NCI-H2081 treated with DMSO at 0.1 percent for 48 hours (cell line): ENCODE results near the gene LCE6A.

Source experiments
- DNase-seq: peaks from one replicate; lab custom pipeline; 2025; lab: John Stamatoyannopoulos, UW

LCE6A gene

GRCh38 chr1:152842556-152842955 lies at the start of gene LCE6A:
LCE6A (plus strand) TSS chr1:152842856; CDS start chr1:152843521, 665 bp downstream.
- no peak for DNase-seq

- no peak for DNase-seq
Observed at GRCh38 chr1:152795686-152796085, 47.0 kb upstream of the LCE6A start.

GRCh38 chr1:152796421-152796820 lies 46.2 kb upstream of the LCE6A start, which contains the start of gene LCE1D:
LCE1D (plus strand) TSS chr1:152796721; CDS start chr1:152797795, 1,074 bp downstream.
- DNase-seq, result no peak

GRCh38 chr1:152801333-152801732 lies 41.3 kb upstream of the LCE6A start:
- no peak for DNase-seq

GRCh38 chr1:152806576-152806975 lies 36.1 kb upstream of the LCE6A start, which contains the start of gene LCE1C:
LCE1C (minus strand) TSS chr1:152806651; CDS start chr1:152805478, 1,173 bp downstream.
- no peak for DNase-seq

GRCh38 chr1:152811050-152811449 lies 31.6 kb upstream of the LCE6A start:
- no peak for DNase-seq

GRCh38 chr1:152811671-152812070 lies 31.0 kb upstream of the LCE6A start, which contains the start of gene LCE1B:
LCE1B (plus strand) TSS chr1:152811971; CDS start chr1:152812447, 476 bp downstream.
- no peak for DNase-seq

- DNase-seq, result no peak
Observed at GRCh38 chr1:152817309-152817708, 25.3 kb upstream of the LCE6A start.

GRCh38 chr1:152823294-152823693 lies 19.4 kb upstream of the LCE6A start:
- no peak for DNase-seq

GRCh38 chr1:152824964-152825363 lies 17.7 kb upstream of the LCE6A start:
- DNase-seq, result no peak

- no peak for DNase-seq
Observed at GRCh38 chr1:152827173-152827572, 15.5 kb upstream of the LCE6A start, which contains the start of gene LCE1A. LCE1A (plus strand) TSS chr1:152827473; CDS start chr1:152827473, 0 bp downstream.

GRCh38 chr1:152836870-152837269 lies 5.8 kb upstream of the LCE6A start:
- no peak for DNase-seq

- no peak for DNase-seq
Observed at GRCh38 chr1:152855661-152856060, 13.0 kb downstream of the LCE6A start.

GRCh38 chr1:152858062-152858461 lies 15.4 kb downstream of the LCE6A start:
- no peak for DNase-seq

GRCh38 chr1:152859696-152860095 lies 17.0 kb downstream of the LCE6A start, which contains the start of gene LCE7A:
LCE7A (plus strand) TSS chr1:152859996; CDS start chr1:152860698, 702 bp downstream.
- no peak for DNase-seq

- DNase-seq, result no peak
Observed at GRCh38 chr1:152860129-152860528, 17.5 kb downstream of the LCE6A start.

- no peak for DNase-seq
Observed at GRCh38 chr1:152861374-152861773, 18.7 kb downstream of the LCE6A start.

- no peak for DNase-seq
Observed at GRCh38 chr1:152864443-152864842, 21.8 kb downstream of the LCE6A start.

- DNase-seq, result no peak
Observed at GRCh38 chr1:152866321-152866720, 23.7 kb downstream of the LCE6A start.

- DNase-seq, result no peak
Observed at GRCh38 chr1:152869808-152870419, 27.3 kb downstream of the LCE6A start.

- no peak for DNase-seq
Observed at GRCh38 chr1:152870831-152871730, 28.4 kb downstream of the LCE6A start.

GRCh38 chr1:152871731-152872126 lies 29.1 kb downstream of the LCE6A start:
- no peak for DNase-seq

- no peak for DNase-seq
Observed at GRCh38 chr1:152873495-152873894, 30.8 kb downstream of the LCE6A start.
